CD4-positive, alpha-beta T cell treated with Interleukin-17A for 4 hours (primary cell): ENCODE results near the gene CYB5R3.
"Not testable (repeated sequence)": the region's sequence is repeated elsewhere in the genome, so short reads cannot be mapped to it uniquely, and the experiment has no call there.

ENCODE experiments used
- DNase-seq: peaks from one replicate; pipeline ENCODE4 v3.0.0-alpha.2; 2020; ENCODE audit warnings: mixed read lengths

The CYB5R3 gene

GRCh38 chr22:42596336-42596735 is 52.9 kb downstream of the CYB5R3 start:
- no peak for DNase-seq

GRCh38 chr22:42595434-42595833 is 53.8 kb downstream of the CYB5R3 start:
- no peak for DNase-seq

- DNase-seq = no peak
These were observed 57.2 kb downstream of the CYB5R3 start for GRCh38 chr22:42591987-42592386.

GRCh38 chr22:42587588-42588175 is 61.5 kb downstream of the CYB5R3 start:
- DNase-seq = no peak

GRCh38 chr22:42586381-42586780 is 62.8 kb downstream of the CYB5R3 start:
- no peak for DNase-seq

- no peak for DNase-seq
These were observed 64.1 kb downstream of the CYB5R3 start for GRCh38 chr22:42585096-42585495.

- DNase-seq = no peak
These were observed 64.7 kb downstream of the CYB5R3 start for GRCh38 chr22:42584364-42584940.

GRCh38 chr22:42582987-42583386 is 66.2 kb downstream of the CYB5R3 start:
- DNase-seq = no peak

- peak; percentile 88 for DNase-seq
These were observed 67.2 kb downstream of the CYB5R3 start for GRCh38 chr22:42581762-42582716.

- DNase-seq = not testable (repeated sequence)
These were observed 67.9 kb downstream of the CYB5R3 start for GRCh38 chr22:42581194-42581761.

- not testable (repeated sequence) for DNase-seq
These were observed 69.2 kb downstream of the CYB5R3 start for GRCh38 chr22:42580040-42580439.

- DNase-seq = no peak
These were observed 71.5 kb downstream of the CYB5R3 start for GRCh38 chr22:42577623-42578240.

GRCh38 chr22:42577141-42577540 is 72.1 kb downstream of the CYB5R3 start:
- DNase-seq = not testable (repeated sequence)

GRCh38 chr22:42575996-42576574 is 73.1 kb downstream of the CYB5R3 start:
- DNase-seq = not testable (repeated sequence)

- not testable (repeated sequence) for DNase-seq
These were observed 74.7 kb downstream of the CYB5R3 start for GRCh38 chr22:42574468-42574867.

GRCh38 chr22:42574046-42574445 is 75.1 kb downstream of the CYB5R3 start:
- not testable (repeated sequence) for DNase-seq

- not testable (repeated sequence) for DNase-seq
These were observed 78.1 kb downstream of the CYB5R3 start for GRCh38 chr22:42571068-42571467.

GRCh38 chr22:42570580-42570979 is 78.6 kb downstream of the CYB5R3 start:
- not testable (repeated sequence) for DNase-seq

- not testable (repeated sequence) for DNase-seq
These were observed 81.2 kb downstream of the CYB5R3 start for GRCh38 chr22:42567950-42568349.
